Astrocyte (in vitro differentiated cells and primary cell): ENCODE measurements around the gene ING2.

Experiments used
- EZH2 ChIP-seq: IDR thresholded peaks from 2 replicates; pipeline ENCODE4 v1.6.1; 2012; ENCODE audit warnings: mild to moderate bottlenecking, low read length, inconsistent platforms; ENCODE audit not compliant: insufficient read depth
- TF ChIP-seq, protein P1 (sequence below): IDR thresholded peaks from 2 replicates; pipeline ENCODE4 v1.5.1; 2011; ENCODE audit warnings: low read depth, mild to moderate bottlenecking, inconsistent platforms, low read length, moderate library complexity; ENCODE audit not compliant: insufficient read depth

DNA sequence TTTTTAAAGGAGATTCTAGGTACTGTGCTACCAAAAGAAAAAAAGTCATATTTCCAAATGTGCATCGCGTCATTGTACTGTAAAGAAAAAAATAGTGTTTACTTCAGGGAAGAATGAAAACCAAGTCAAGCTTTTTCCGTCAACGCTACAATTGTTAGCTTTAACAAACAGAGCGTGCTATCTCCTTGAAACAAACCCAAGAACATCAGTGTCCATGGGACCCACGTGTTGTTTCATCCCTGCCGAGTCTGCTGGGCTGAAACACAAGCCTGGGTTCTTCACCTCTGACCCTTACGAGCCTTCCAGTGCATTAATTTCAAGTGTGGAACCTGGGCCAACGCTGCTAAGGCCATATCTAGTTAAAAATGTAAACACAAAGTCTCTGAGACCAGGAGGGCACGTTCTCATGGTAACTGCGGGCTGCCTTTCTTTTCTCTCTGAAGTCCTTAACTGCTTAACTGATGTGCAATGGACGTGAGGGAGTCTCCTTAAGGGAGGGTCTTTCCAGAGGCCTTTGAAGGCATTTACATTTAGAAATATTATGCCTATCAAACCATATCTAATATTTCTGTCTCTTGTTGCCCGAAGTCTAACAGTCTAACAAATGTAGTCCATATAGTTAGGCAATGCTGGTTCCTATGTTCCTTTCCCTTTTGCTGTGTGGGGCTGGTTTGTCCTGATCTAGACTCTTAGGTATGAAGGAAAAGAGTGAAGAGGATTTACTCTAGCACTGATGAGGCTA, 36.3 kb downstream of the ING2 start:
- TF ChIP-seq, protein P1, sequence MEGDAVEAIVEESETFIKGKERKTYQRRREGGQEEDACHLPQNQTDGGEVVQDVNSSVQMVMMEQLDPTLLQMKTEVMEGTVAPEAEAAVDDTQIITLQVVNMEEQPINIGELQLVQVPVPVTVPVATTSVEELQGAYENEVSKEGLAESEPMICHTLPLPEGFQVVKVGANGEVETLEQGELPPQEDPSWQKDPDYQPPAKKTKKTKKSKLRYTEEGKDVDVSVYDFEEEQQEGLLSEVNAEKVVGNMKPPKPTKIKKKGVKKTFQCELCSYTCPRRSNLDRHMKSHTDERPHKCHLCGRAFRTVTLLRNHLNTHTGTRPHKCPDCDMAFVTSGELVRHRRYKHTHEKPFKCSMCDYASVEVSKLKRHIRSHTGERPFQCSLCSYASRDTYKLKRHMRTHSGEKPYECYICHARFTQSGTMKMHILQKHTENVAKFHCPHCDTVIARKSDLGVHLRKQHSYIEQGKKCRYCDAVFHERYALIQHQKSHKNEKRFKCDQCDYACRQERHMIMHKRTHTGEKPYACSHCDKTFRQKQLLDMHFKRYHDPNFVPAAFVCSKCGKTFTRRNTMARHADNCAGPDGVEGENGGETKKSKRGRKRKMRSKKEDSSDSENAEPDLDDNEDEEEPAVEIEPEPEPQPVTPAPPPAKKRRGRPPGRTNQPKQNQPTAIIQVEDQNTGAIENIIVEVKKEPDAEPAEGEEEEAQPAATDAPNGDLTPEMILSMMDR, result no peak
- no peak for TF ChIP-seq EZH2
